GM18511 (cell line): ENCODE measurements around the gene MYH4.

Experiments used
- ATAC-seq: cut with Tn5 transposase; IDR thresholded peaks from one replicate; pipeline ENCODE4 v1.9.1; 2021; ENCODE audit warnings: mild to moderate bottlenecking, moderate library complexity; ENCODE audit not compliant: unreplicated experiment

MYH4 gene

DNA sequence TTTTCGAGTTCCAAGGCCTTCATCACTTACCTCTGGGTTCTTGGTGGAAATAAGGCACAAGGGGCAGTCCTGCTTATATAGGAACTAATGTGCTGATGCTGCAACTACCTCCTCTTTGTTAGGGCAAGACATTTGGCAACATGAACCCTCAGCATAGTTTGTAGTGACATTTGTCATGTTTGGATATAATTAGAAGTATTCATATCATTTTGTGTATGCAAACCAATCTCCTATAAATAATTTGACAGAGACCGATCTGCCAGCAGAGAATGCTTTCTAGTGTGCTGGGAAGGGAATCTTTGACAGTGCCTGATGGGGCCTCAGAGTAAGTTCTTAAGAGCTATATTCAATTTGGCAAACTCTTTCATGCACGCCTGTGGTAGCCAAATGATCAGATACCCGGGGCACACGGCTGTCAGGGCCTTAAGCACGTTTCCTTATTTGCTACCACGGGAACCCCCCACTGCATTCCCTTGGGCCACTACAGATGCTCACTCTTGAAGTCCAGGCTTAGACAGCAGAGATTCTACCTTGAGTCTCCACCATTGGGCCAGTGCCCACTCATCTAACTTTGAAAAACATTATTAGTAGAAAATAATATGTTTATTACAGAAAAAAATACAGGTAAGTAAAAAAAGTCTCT lies 47.3 kb downstream of the MYH4 start, which contains the start of gene MYH8:
Gene MYH8, minus strand, starts transcription at position 51 of the 643 bp plus-strand sequence. CDS start 1,723 bp downstream, outside the sequence.
- no peak for ATAC-seq

GRCh38 chr17:10421211-10421610 lies 48.1 kb downstream of the MYH4 start:
- no peak for ATAC-seq

DNA sequence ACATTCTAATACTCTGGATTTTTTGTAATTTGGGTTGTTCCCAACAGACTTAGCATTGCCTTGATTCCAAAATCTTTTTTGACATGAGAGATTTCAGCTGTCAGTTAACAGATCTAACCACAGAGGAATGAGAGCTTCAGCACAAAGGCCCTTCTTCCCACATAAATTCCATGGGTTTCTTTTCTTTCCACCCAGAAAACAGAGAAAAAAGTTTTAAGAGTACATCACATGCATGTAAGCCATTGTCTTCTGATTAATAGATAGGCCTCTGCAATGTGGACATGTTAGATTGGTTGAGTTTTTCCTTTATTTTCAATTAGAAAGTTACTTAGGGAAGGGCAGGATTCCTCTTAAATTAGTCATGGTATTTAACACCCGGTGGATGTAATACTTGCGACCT lies 48.5 kb downstream of the MYH4 start:
- no peak for ATAC-seq

DNA sequence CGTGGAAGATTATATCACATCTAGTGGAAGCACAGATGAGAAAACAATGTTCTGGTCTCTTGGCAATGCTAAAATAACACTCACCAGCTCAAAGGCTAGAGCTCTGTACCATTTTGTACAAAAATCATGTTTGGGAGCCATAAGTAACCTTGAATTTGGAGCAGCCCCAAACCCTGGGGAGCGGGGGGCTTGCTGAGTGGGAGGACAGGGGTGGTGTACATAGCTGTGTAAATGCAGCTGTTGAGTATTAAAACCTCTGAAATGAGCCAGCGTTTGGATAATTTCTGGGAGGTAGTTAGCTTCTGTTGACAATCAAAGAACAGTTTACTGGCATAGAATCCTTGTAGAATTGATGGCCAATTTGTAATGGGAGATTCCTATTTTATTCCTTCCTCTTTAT lies 51.9 kb downstream of the MYH4 start:
- no peak for ATAC-seq

DNA sequence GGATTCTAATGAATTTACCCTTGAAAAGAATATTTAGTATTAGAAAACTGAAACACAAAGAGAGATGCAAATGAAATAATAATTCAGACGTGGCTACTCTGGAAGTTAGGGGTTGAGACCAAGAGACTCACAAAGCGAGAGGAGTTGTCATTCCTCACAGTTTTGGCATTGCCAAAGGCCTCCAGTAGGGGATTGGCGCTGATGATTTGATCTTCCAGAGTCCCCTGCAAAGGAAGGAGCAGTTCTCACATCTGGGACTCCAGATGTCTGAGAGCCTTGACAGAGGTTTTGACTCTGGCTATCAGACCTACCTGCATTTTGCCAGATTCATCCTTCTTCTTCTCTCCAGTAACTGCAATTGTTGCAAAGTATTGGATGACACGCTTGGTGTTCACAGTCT lies 54.2 kb downstream of the MYH4 start:
- ATAC-seq, result no peak

GRCh38 chr17:10403589-10403988 lies 65.8 kb downstream of the MYH4 start:
- no peak for ATAC-seq

- no peak for ATAC-seq
These were observed 71.0 kb downstream of the MYH4 start for GRCh38 chr17:10398352-10398751.

DNA sequence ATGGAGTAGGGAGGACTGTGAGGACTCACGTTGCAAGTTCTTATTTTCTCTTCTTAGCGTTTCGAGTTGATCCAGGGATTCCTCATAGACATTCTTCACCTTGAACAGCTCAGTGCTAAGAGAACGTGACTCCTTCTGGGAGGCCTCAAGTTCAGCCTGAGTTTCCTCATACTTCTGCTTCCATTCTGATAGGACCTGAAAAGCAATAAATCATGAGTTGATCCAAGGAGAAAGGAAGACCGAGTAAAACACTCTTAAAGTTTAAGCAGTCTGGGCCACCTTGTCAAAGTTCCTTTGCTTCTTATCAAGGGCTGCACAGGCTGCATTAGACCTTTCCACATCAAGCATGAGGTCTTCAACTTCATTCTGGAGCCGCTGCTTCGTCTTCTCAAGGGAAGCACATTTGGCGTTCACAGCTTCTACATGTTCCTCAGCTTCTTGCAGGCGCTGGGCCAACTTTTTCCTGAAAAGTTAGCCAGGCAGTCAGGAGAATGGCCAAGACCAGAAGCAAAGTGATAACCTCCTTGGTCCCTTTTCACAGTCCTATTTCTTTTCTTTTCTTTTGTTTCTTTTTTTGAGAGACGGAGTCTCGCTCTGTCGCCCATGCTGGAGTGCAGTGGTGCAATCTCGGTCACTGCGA lies 72.7 kb downstream of the MYH4 start:
- no peak for ATAC-seq

DNA sequence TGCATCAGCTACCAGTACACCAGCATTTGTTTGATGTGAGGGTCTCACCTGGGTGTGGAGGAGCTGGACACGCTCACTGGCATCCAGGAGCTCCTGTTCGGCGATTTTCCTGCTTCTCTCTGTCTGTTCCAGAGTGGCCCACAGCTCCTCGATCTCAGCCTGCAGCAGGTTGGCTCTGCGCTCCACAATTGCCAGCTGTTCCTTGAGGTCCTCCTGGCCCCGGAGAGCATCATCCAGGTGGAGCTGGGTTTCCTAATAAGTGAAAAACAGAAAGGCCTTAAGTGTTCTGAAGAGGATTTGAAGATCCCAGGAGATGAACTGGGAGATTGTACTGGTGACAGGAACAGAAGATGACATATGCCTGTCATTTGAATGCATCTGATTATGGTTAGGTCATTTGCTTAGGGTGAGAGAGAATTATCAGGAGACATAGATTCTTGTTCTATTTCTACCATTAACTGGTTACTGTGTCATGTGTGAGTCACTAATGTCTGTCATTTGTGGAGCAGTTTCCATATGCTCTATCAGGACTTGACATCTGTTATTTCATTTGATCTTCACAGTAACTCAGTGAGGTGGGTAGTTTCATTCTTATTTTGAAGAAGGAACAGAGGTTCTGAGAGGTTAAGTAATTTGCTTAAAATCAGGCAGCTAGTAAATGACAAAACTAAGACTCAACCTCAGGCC lies 75.0 kb downstream of the MYH4 start:
- no peak for ATAC-seq
